A673 (cell line): ENCODE measurements around the gene FXYD2. TPM values are rescaled to one million over a fixed set of nuclear protein-coding genes. Genes with fewer than 3 reads are reported as not detected.

Source experiments
- Bru-seq: library from RNA; stranded (reverse); fragments of 400-500 nt; gene quantifications from one replicate; lab custom pipeline; 2021; lab: Mats Ljungman, UMichigan
- BruChase-seq, 2 experiments: library from RNA; stranded (reverse); fragments of 400-500 nt; gene quantifications; one replicate each; lab custom pipeline; 2021; lab: Mats Ljungman, UMichigan
- BruUV-seq: library from RNA; stranded (reverse); fragments of 400-500 nt; replicated peaks from 2 replicates; lab custom pipeline; 2021; lab: Mats Ljungman, UMichigan
- CTCF ChIA-PET: fragments of 300-600 bp; sonication (Branson Sonifier 250); formaldehyde crosslinking; loops from one replicate; lab custom pipeline; 2022; ENCODE audit warnings: antibody characterized with exemption; lab: Charles Lee
- POLR2A ChIA-PET: fragments of 300-600 bp; sonication (Branson Sonifier 250); formaldehyde crosslinking; loops from one replicate; lab custom pipeline; 2022; ENCODE audit warnings: antibody characterized with exemption; ENCODE audit not compliant: low non-redundant PET; lab: Charles Lee
- DNase-seq: peaks from one replicate; pipeline ENCODE4 v3.0.0-alpha.2; 2015; ENCODE audit warnings: low spot score
- H3K27ac ChIP-seq: fragments of 200-600 bp; sonication (generic); 2 replicates; pipeline ENCODE4 v1.5.1; 2016; ENCODE audit warnings: mixed run types, low read depth, mild to moderate bottlenecking, mixed read lengths, antibody characterized with exemption, low read length; ENCODE audit not compliant: poor library complexity, severe bottlenecking
- H3K27me3 ChIP-seq: fragments of 200-600 bp; sonication (generic); replicated peaks from 2 replicates; pipeline ENCODE4 v1.6.1; 2017; ENCODE audit warnings: mixed run types, low read depth, mild to moderate bottlenecking, mixed read lengths, antibody characterized with exemption, low read length; ENCODE audit not compliant: insufficient read depth, poor library complexity
- H3K36me3 ChIP-seq: fragments of 200-600 bp; sonication (generic); 2 replicates; pipeline ENCODE4 v1.6.1; 2016; ENCODE audit warnings: mixed run types, mild to moderate bottlenecking, mixed read lengths, antibody characterized with exemption, low read length; ENCODE audit not compliant: insufficient read depth, poor library complexity, severe bottlenecking
- H3K4me1 ChIP-seq: fragments of 200-600 bp; sonication (generic); 2 replicates; pipeline ENCODE4 v1.6.1; 2017; ENCODE audit warnings: mixed run types, mild to moderate bottlenecking, mixed read lengths, antibody characterized with exemption, low read length; ENCODE audit not compliant: insufficient read depth, poor library complexity, severe bottlenecking
- H3K4me3 ChIP-seq: fragments of 200-600 bp; sonication (generic); 2 replicates; pipeline ENCODE4 v1.5.1; 2016; ENCODE audit warnings: low read depth, mixed run types, mild to moderate bottlenecking, mixed read lengths, low read length; ENCODE audit not compliant: poor library complexity, severe bottlenecking
- H3K9me3 ChIP-seq: fragments of 200-600 bp; sonication (generic); 2 replicates; pipeline ENCODE4 v1.6.1; 2016; ENCODE audit warnings: mixed run types, low read depth, mild to moderate bottlenecking, mixed read lengths, antibody characterized with exemption, low read length; ENCODE audit not compliant: poor library complexity, severe bottlenecking
- EZH2 ChIP-seq: fragments of 200-600 bp; sonication (generic); IDR thresholded peaks from 2 replicates; pipeline ENCODE4 v1.6.1; 2017; ENCODE audit warnings: borderline replicate concordance, low read depth, mild to moderate bottlenecking, mixed read lengths, antibody characterized with exemption, low read length; ENCODE audit not compliant: poor library complexity, severe bottlenecking
- intact Hi-C: fragments of 100-400 bp; cut with micrococcal nuclease; formaldehyde crosslinking; loops from one replicate; pipeline ENCODE4 v1.10.0; 2022; ENCODE audit not compliant: unreplicated experiment
- long read RNA-seq: library from polyadenylated mRNA; stranded (forward); transcript quantifications from one replicate; pipeline ENCODE4 v2.0.0, GENCODE V29; 2022
- total RNA-seq: library from RNA; stranded (reverse); gene quantifications from 2 replicates; pipeline ENCODE4 v1.2.3, GENCODE V29; 2021
- TF ChIP-seq, protein P1 (sequence below): fragments of 300-800, 200-600 bp; sonication (generic); conservative IDR thresholded peaks from 2 replicates; pipeline ENCODE4 v1.5.1; 2017; ENCODE audit warnings: low read depth, mild to moderate bottlenecking, antibody characterized with exemption, low read length, moderate library complexity, mixed read lengths

Gene FXYD2
- total RNA-seq (not detected in 2 replicates), Bru-seq, nascent RNA (percentile 5 among the genes with signal in this experiment), BruChase-seq, experiment 1, labeled RNA remaining after a 2-hour chase (percentile 15 among the genes with signal in this experiment), BruChase-seq, experiment 2, labeled RNA remaining after a 6-hour chase (percentile 12 among the genes with signal in this experiment)
- long read RNA-seq = 0 reads

DNA sequence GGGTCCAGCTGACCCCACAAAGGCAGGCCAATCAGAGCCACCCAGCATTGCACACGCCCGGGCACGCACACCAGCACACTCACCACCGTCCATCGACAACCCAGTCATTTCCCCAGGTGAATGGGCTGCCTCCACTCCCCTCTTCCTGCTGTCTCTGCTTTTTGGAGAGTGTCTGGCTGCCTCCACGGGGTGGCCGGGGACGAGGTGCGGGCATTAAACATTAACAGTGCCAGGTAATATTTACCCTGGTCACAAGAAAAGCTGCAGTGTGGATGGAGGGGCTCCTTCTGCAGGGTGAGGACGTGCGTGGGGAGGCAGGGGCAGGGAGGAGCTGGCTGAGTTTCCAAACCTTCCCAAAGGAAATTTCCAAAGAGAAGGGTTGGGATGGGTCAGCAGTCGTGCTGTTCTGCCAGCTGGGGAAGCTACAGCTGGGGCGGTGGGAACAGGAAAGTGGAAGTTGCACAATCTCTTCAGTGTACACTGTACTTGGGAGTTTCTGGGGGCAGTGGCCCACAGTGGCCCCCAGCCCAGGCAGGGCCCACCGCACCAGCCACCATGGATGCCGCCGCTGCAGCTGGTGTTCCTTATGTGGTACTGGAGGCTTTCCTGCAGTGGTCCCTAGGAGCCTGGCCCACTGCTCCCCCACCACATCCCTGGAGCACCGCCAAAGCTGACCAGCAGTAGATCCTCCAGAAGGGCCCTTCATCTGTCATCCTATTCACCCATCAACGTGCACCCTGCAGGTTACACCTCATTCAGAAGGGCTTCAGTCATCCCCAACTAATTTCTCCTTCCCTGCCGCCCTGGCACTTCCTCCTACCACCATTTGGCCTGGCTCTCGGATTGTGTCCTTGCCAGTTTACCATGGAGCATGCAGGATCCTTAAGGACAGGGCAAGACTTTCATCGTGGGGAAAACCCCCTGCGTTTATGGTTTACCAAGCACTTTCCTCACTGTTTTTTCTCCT, at the start of gene FXYD2:
FXYD2 (minus strand) TSS at position 174 of the 967 bp plus-strand sequence; CDS start at position 108, 66 bp downstream.
- Histone ChIP-seq H3K9me3 (no peaks in the 10 kb centered on the region), H3K4me1 (no peaks in the 10 kb centered on the region), H3K27ac (no peak within 1 kb of the TSS), H3K4me3 (no peak within 1 kb of the TSS), H3K27me3 (no peaks in the 10 kb centered on the region), H3K36me3 (no peaks in the 10 kb centered on the region)
- no peak for DNase-seq
- intact Hi-C loops = no loop called here
- ChIA-PET POLR2A (no interaction called here), CTCF (interaction anchor here (2.6 kb wide), 1 partner anchor 122 kb away, joined by 28 read pairs; no protein-coding TSS in a partner anchor)
- TF ChIP-seq EZH2 = no peak
- TF ChIP-seq, protein P1, sequence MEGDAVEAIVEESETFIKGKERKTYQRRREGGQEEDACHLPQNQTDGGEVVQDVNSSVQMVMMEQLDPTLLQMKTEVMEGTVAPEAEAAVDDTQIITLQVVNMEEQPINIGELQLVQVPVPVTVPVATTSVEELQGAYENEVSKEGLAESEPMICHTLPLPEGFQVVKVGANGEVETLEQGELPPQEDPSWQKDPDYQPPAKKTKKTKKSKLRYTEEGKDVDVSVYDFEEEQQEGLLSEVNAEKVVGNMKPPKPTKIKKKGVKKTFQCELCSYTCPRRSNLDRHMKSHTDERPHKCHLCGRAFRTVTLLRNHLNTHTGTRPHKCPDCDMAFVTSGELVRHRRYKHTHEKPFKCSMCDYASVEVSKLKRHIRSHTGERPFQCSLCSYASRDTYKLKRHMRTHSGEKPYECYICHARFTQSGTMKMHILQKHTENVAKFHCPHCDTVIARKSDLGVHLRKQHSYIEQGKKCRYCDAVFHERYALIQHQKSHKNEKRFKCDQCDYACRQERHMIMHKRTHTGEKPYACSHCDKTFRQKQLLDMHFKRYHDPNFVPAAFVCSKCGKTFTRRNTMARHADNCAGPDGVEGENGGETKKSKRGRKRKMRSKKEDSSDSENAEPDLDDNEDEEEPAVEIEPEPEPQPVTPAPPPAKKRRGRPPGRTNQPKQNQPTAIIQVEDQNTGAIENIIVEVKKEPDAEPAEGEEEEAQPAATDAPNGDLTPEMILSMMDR = no peak
- BruUV-seq = no TSS peak

DNA sequence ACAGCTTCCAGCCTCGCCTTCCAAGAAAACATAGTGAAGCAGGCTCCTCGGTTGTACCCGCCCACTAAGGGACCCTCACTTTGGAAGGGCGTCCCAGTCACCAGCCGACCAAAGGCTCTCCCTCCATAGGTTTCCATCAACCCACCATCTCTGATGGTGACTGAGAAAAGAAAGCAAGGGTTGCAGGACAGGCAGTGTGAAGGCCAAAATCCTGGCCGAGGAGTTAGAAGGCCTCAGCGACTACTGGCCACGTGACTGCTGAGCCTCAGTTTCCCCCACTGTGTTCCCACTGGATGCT, 49.2 kb upstream of the FXYD2 start:
- no peak overlapping the region for H3K27ac ChIP-seq
- no TSS peak for BruUV-seq
- intact Hi-C loops = no loop called here
- H3K27me3 ChIP-seq = peaks cover 8% of the 10 kb centered on the region
- no peak overlapping the region for H3K4me3 ChIP-seq
- H3K36me3 ChIP-seq = no peaks in the 10 kb centered on the region
- DNase-seq = no peak
- no peak for TF ChIP-seq EZH2
- TF ChIP-seq, protein P1 = no peak
- ChIA-PET POLR2A (no interaction called here), CTCF (no interaction called here)
- H3K4me1 ChIP-seq = peaks cover 11% of the 10 kb centered on the region
- H3K9me3 ChIP-seq = no peaks in the 10 kb centered on the region

DNA sequence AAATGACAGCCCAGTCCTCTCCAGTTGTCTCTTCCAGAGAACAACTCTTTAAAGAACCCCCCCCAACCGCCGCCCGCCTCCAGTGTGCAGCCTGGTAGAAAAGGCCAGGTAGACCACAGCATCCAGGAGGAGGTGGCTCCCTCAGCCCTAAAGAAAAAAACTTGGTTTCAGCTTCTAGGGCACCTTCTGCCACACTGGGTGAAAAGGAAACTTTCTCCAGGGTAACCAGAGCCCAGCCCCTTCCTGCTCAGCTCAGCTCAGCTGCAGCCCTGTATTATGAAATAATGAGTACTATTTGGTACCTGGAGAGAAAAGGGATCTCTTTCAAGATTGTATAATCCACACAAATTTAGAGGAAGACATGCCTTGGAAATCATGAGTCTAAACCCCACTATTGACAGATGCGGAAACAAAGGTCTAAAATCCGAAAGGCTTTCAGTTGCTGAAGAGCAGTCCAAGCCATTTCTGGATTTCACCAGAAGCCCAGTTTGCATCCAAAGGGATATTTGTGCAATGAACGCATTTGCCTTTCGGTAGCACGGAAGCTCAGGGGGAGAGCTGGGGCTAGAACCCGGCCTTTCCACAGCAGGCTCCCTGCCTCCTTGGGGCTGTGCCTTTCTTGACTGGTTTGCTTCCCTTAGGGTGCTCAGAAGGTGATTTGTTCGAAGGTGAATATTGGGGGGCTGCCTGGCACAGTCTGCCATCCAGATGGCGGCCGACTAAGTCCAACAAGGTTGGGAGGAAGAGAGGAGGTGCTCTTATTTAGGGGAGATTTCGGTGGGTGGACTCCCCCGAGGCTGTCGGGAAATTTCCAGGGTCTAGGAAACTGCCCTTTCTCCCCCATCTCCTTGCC, 48.7 kb upstream of the FXYD2 start:
- Histone ChIP-seq H3K27me3 (peaks cover 4% of the 10 kb centered on the region), H3K36me3 (no peaks in the 10 kb centered on the region), H3K4me1 (peaks cover 11% of the 10 kb centered on the region), H3K27ac (no peak overlapping the region), H3K9me3 (no peaks in the 10 kb centered on the region), H3K4me3 (no peak overlapping the region)
- ChIA-PET POLR2A (no interaction called here), CTCF (no interaction called here)
- DNase-seq = no peak
- no TSS peak for BruUV-seq
- TF ChIP-seq EZH2 = no peak
- TF ChIP-seq, protein P1 = no peak
- intact Hi-C loops = no loop called here
